Activated CD4-positive, CD25-positive, alpha-beta regulatory T cell (primary cell): ENCODE data around the gene STK32B.
"Not testable (repeated sequence)": the region's sequence is repeated elsewhere in the genome, so short reads cannot be mapped to it uniquely, and the experiment has no call there.

ENCODE experiments used
- DNase-seq, 4 experiments: peaks; one replicate each; lab custom pipeline; 2025; lab: John Stamatoyannopoulos, UW

Gene STK32B

DNA sequence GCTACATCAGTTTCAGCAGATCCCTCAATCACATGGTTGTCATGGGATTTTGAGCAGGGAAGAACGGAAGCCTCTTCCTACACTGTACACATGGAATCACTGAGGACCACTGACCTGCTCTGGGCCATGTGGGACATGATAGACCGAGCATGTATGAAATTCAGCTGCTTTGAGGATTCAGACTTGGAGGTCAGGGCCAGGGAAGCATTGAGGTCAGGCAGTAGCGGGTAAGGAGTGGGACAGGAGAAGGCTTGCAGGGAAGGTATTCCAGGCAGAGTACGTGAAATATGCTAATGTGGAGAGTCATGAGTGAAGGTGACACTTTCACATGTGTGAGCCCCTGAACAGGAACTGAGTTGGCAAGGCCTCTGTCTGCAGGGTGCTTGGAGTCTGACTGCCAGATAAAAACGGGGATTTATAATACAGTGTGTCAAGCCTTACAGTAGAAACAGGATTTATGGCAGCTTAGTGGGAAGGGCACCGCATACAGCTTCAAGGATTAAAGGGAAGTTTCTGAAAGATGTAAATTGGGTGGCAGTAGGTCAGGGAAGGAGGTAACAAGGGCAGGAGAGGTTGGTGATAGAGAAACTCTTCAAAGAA lies 111.7 kb downstream of the STK32B start:
- DNase-seq: no peak

DNA sequence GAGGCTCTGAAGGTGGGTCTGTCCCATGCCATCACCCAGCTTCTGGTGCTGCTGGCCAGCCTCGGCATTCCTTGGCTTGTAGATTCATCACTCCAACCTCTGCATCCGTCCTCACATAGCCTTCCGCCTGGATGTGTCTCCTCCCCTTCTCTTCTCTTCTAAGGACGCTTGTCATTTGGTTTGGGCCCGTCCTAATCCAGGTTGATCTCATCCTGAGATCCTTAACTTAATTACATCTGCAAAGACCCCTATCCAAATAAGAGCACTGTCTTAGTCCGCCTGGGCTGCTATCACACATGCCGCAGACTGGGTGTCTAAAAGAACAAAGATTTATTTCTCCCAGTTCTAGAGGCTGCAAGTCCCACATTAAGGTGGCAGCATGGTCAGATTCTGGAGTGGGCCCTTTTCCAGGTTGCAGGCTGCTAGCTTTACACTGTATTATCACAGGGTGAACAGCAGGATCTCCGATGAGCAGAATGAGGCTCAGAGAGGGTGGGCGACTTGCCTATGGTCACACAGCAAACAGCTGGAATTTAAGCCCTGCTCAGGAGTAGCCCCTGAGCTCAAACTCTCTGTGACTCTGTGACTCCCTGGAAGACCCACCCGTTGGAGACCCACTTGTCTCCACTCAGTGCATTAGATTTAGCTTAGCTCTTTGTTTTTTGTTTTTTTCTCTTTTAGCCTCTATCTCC lies 113.1 kb downstream of the STK32B start:
- DNase-seq: no peak

- no peak for DNase-seq
These were observed 114.4 kb downstream of the STK32B start for GRCh38 chr4:5165420-5166369.

GRCh38 chr4:5166377-5166776 lies 115.1 kb downstream of the STK32B start:
- DNase-seq: no peak

DNA sequence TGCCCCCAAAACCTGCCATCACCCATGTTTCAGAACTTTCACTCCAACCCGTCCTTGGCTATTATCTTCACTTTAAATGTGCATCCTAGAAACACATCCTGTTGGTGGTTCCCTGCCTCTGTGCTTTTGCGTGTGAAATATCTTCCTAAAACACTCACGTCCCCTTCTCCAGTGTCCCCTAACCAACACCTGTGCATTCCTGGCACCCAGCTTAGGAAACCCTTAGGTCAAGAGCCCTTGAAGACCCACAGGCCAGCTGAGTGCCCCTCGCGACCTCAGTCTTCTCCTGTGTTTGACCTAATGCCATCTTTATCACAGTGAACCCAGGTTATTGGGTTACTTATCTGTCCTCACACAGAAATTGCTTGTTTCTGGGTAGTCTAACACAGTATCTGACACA lies 117.6 kb downstream of the STK32B start:
- DNase-seq: no peak

DNA sequence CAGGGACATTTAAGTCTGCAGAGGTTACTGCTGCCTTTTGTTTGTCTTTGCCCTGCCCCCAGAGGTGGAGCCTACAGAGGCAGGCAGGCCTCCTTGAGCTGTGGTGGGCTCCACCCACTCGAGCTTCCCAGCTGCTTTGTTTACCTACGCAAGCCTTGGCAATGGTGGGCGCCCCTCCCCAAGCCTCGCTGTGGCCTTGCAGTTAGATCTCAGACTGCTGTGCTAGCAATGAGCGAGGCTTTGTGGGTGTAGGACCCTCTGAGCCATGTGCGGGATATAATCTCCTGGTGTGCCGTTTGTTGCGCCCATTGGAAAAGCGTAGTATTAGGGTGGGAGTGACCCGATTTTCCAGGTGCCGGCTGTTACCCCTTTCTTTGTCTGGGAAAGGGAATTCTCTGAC lies 124.6 kb downstream of the STK32B start:
- not testable (repeated sequence) for DNase-seq

DNA sequence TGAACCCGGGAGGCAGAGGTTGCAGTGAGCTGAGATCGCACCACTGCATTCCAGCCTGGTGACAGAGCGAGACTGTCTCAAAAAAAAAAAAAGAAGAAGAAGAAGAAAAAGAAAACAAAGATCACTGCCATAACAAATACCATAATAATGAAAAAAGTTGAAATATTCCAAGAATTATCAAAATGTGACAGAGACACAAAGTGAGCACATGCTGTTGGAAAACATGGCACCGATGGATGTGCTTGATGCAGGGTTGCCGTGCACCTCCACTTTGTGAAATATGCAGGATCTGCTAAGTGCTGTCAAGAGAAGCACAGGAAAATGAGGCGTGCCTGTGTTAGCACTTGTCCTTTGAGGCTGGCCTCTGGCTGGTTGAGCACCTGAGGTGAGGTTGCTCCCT lies 133.3 kb downstream of the STK32B start:
- DNase-seq: no peak

GRCh38 chr4:5185551-5185950 lies 134.3 kb downstream of the STK32B start:
- DNase-seq: no peak

DNA sequence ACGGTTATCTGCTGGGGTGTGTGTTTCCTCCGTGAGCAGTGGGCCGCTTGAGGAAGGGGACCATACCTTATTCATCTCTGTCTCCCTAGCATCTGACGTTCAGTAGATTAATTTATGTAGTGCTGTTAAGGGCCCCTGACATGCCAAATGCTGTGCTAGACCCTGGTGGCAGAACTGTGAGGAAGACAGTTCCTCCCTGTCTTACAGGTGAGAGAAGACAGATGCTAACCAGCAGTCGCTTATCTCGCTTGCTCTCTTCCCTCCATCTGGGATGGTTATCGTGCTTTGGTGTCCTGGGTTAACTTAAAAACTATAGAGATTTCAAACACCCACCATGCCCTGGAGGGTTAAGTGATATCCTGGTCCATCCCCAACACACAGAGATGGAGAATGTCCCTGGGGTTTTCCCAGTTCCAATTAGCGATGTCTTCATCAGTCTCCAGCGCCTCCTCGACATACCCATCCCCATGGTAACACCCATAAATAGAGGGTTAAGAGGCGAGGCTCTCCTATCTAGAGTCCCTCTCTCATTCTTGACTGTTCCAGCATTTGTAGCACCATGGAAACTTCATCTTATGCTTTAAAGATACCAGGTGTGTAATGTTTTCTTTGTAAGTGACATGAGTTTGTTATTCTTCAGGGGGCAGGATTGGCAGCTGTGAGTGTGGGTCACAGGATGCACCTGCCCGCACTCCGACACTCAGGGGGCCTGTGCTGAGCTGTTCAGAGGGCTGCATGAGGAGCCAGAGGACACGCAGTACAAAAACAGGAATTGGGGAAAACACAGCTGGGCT lies 135.2 kb downstream of the STK32B start:
- DNase-seq: no peak

- no peak for DNase-seq
These were observed 136.8 kb downstream of the STK32B start for GRCh38 chr4:5188130-5188529.

DNA sequence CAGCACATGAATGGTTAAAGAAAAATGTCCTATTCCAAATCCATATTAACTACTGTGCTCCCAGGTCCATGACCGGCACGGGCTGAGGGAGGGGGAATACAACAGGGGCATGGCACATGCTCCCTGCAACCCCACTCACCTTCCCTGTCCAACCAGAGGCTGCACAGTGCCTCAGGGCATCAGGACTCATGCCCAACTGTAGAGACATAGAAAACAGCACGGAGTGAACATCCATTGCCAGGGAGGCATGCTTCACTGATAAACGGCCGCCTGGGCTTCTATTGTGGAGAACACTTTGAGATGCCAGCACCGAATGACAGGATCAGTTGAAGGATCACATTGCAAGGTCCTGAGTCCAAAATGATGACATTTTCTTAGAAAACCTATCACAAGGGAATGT lies 140.6 kb downstream of the STK32B start:
- DNase-seq: no peak

GRCh38 chr4:5192271-5192670 lies 141.0 kb downstream of the STK32B start:
- no peak for DNase-seq

- DNase-seq: no peak
These were observed 141.4 kb downstream of the STK32B start for GRCh38 chr4:5192678-5193077.

DNA sequence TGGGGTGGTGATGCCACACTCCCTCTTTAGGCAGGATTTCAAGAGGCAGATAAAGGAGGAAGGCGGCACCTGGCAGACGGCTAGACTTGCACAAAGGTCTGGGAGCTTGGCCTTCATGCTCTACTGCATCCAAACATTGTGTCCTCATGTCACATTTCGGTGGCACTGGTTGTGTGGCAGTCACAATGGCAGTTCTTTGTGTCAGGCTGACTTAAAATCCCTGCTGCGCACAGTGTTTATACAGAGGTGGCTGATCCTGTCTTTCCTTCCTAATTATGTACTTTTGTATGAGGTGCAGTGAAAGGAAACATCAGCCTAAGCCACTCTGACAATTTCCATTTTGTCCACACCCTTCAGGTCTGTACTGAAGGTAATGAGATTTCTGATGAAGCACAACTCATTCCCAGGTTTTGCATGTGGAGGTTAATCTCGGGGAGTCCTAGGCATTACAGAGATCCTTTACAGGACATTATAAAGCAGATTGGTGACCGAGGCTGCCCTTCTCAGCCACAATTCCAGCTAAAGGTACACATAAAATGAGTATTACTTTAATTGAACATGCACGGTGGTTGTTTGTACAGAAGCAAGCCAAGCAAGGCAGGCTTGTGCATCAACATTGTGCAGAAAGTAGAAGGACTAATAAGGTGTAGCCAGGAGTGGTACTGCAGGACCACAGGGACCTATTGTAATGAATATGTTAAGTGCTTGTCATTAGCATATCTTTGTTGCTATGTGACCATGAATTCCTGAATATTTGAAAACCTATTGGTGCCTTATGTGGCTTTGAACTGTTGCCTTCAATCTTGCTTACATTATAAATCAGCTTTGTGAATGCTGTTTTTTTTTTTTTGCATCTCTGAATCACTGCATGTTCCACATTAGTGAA lies 147.6 kb downstream of the STK32B start:
- no peak for DNase-seq

GRCh38 chr4:5199912-5200311 lies 148.6 kb downstream of the STK32B start:
- DNase-seq: no peak

- no peak for DNase-seq
These were observed 149.2 kb downstream of the STK32B start for GRCh38 chr4:5200513-5200912.

GRCh38 chr4:5203309-5203992 lies 152.2 kb downstream of the STK32B start:
- no peak for DNase-seq

DNA sequence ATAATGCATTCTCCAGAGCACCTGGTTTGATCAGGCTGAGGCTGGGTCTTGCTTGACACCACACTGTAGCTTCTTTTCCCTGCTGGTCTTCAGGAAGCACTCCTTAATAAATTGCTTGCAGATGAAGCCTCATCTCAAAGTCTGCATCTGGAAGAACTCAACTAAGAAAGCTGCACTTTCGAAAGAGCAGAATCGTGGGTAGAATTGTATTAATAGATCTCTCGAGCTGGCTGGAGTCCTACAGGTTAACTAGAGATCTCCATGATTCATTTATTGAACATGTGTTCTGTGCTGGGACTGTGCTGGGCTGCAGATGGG lies 152.7 kb downstream of the STK32B start:
- no peak for DNase-seq

- DNase-seq: no peak
These were observed 153.5 kb downstream of the STK32B start for GRCh38 chr4:5204781-5205180.

DNA sequence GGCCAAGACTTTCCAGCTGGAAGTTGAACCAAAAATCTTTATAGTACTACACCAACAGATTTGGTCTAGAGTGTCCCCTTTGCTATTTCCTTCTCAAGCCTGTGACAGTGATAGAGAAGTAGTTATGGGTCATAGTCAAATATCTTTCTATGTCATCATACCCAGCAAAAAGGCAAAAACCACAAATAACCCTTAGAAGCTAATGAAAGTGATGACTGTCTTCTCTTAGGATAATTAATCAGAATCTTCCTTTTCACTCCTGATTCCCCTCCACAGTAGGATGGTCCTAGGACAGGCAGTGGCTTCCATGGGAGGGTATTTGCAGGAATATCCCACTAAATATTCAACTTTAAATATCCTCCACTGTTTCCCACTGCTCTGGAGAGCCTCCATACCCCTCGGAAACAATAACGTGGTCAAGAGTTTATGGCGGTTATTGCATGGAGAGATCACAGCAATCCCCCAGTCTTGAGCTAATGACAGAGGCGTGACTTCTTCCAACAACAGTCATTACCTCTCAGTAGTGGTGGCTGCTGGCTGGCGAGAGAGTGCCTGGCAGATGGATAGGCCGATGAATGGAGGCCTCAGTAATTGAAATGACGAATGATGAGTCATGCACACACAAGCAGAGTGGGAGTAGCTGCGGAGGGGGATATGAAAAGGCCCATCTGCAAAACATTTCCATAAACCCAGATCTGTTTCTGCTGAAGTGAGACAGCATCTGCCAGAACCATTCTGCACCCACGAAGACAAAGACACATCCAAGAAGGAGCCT lies 154.9 kb downstream of the STK32B start:
- DNase-seq: no peak
